Neural progenitor cell (in vitro differentiated cells): ENCODE measurements around the gene POLDIP2. TPM values are rescaled to one million over a fixed set of nuclear protein-coding genes. Genes with fewer than 3 reads are reported as not detected.

Source experiments
- DNase-seq: peaks from one replicate; pipeline ENCODE4 v3.0.0-alpha.2; 2016; ENCODE audit warnings: low spot score
- H2AFZ ChIP-seq: fragments of 200-600 bp; sonication (generic); replicated peaks from 2 replicates; pipeline ENCODE4 v1.6.1; 2016; ENCODE audit warnings: antibody characterized with exemption
- H3F3A ChIP-seq: fragments of 200-600 bp; sonication (generic); 2 replicates; pipeline ENCODE4 v1.6.1; 2016; ENCODE audit warnings: antibody characterized with exemption, low read depth
- H3K27ac ChIP-seq: fragments of 200-600 bp; sonication (generic); 2 replicates; pipeline ENCODE4 v1.5.1; 2016; ENCODE audit warnings: mild to moderate bottlenecking
- H3K27me3 ChIP-seq: fragments of 200-600 bp; sonication (generic); 2 replicates; pipeline ENCODE4 v1.6.1; 2016; ENCODE audit warnings: mild to moderate bottlenecking, moderate library complexity
- H3K36me3 ChIP-seq: fragments of 200-600 bp; sonication (generic); 2 replicates; pipeline ENCODE4 v1.5.1; 2016
- H3K4me1 ChIP-seq: fragments of 200-600 bp; sonication (generic); 2 replicates; pipeline ENCODE4 v1.6.1; 2016; ENCODE audit warnings: mixed run types
- H3K4me2 ChIP-seq: fragments of 200-600 bp; sonication (generic); 2 replicates; pipeline ENCODE4 v1.6.1; 2016
- H3K4me3 ChIP-seq: fragments of 200-600 bp; sonication (generic); 2 replicates; pipeline ENCODE4 v1.5.1; 2016
- H3K79me2 ChIP-seq: fragments of 200-600 bp; sonication (generic); 2 replicates; pipeline ENCODE4 v1.6.1; 2016; ENCODE audit warnings: low read depth
- H3K9ac ChIP-seq: fragments of 200-600 bp; sonication (generic); 2 replicates; pipeline ENCODE4 v1.6.1; 2016
- H3K9me3 ChIP-seq: fragments of 200-600 bp; sonication (generic); 2 replicates; pipeline ENCODE4 v1.5.1; 2016; ENCODE audit warnings: low read depth
- H4K20me1 ChIP-seq: fragments of 200-600 bp; sonication (generic); 2 replicates; pipeline ENCODE4 v1.6.1; 2016; ENCODE audit warnings: low read depth
- H3K27ac Mint-ChIP-seq: 3 replicates; pipeline ENCODE4 v1.8.0; 2021; ENCODE audit warnings: mixed read lengths
- H3K27me3 Mint-ChIP-seq: 2 replicates; pipeline ENCODE4 v1.8.0; 2022; ENCODE audit warnings: low read depth, mild to moderate bottlenecking, inconsistent platforms, moderate library complexity, mixed read lengths; ENCODE audit not compliant: insufficient read depth
- H3K36me3 Mint-ChIP-seq: 3 replicates; pipeline ENCODE4 v1.8.0; 2021; ENCODE audit warnings: mixed read lengths
- H3K4me1 Mint-ChIP-seq: 3 replicates; pipeline ENCODE4 v1.8.0; 2021; ENCODE audit warnings: mixed read lengths
- H3K4me3 Mint-ChIP-seq: 3 replicates; pipeline ENCODE4 v1.8.0; 2021; ENCODE audit warnings: mild to moderate bottlenecking, moderate library complexity, mixed read lengths
- H3K9me3 Mint-ChIP-seq: 3 replicates; pipeline ENCODE4 v1.8.0; 2020; ENCODE audit warnings: mixed read lengths
- CTCF ChIP-seq: fragments of 200-600 bp; sonication (generic); IDR thresholded peaks from 2 replicates; pipeline ENCODE4 v1.5.1; 2017; ENCODE audit warnings: antibody characterized with exemption, mild to moderate bottlenecking
- EZH2 ChIP-seq: fragments of 200-600 bp; sonication (generic); IDR thresholded peaks from 2 replicates; pipeline ENCODE4 v1.6.1; 2017; ENCODE audit warnings: antibody characterized with exemption, mild to moderate bottlenecking, moderate library complexity
- EZH2phosphoT487 ChIP-seq: fragments of 200-600 bp; sonication (generic); IDR thresholded peaks from 2 replicates; pipeline ENCODE4 v1.6.1; 2017; ENCODE audit warnings: antibody characterized with exemption
- total RNA-seq: library from RNA; depleted of rRNA; stranded (reverse); fragments of >200 nt; gene quantifications from 2 replicates; pipeline ENCODE4 v1.2.3, GENCODE V29; 2015; ENCODE audit warnings: low replicate concordance

Gene POLDIP2
- total RNA-seq, 1 donor from 2014 or later: 44.6 TPM

DNA sequence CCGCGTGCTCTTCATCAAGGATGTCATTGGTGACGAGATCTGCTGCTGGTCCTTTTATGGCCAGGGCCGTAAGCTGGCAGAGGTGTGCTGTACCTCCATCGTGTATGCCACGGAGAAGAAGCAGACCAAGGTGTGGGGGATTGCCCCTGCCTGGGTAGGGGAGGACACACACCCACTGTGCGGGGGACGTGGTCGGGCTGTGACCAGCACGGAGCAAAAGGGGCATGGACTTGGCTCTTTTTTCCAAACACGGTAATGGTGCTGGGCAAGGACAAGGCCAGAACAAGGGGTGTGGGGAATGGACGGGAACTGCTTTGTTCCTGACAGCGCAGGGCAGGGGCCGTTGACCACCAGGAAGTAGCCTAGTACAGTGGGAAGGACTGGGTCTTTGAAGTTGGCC, 15.0 kb downstream of the POLDIP2 start:
- H3K36me3 ChIP-seq: no peaks in the 10 kb centered on the region
- H3K79me2 ChIP-seq: peaks cover 17% of the 10 kb centered on the region
- no peak overlapping the region for H3K4me2 ChIP-seq
- H3K4me1 Mint-ChIP-seq: peaks cover 17% of the 10 kb centered on the region
- peaks cover 11% of the 10 kb centered on the region for H3K36me3 Mint-ChIP-seq
- no peaks in the 10 kb centered on the region for H3K9me3 ChIP-seq
- H4K20me1 ChIP-seq: peaks cover 31% of the 10 kb centered on the region
- no peaks in the 10 kb centered on the region for H3K27me3 ChIP-seq
- H3K9ac ChIP-seq: no peak overlapping the region
- no peaks in the 10 kb centered on the region for H3K27me3 Mint-ChIP-seq
- TF ChIP-seq EZH2phosphoT487 (no peak), CTCF (no peak), EZH2 (no peak)
- DNase-seq: no peak
- H3K9me3 Mint-ChIP-seq: no peaks in the 10 kb centered on the region
- no peak overlapping the region for H3K27ac ChIP-seq
- H2AFZ ChIP-seq: no peak overlapping the region
- H3K4me1 ChIP-seq: peaks cover 4% of the 10 kb centered on the region
- H3K27ac Mint-ChIP-seq: no peak overlapping the region
- H3K4me3 Mint-ChIP-seq: no peak overlapping the region
- H3F3A ChIP-seq: peaks cover 17% of the 10 kb centered on the region
- no peak overlapping the region for H3K4me3 ChIP-seq

- Histone ChIP-seq H3K4me2 (no peak overlapping the region), H3K9me3 (no peaks in the 10 kb centered on the region), H2AFZ (no peak overlapping the region), H3K4me3 (no peak overlapping the region), H3K27ac (no peak overlapping the region), H3K79me2 (peaks cover 25% of the 10 kb centered on the region), H3K36me3 (no peaks in the 10 kb centered on the region), H3K9ac (no peak overlapping the region), H3K4me1 (peaks cover 9% of the 10 kb centered on the region), H3K27me3 (no peaks in the 10 kb centered on the region), H3F3A (peaks cover 17% of the 10 kb centered on the region), H4K20me1 (peaks cover 32% of the 10 kb centered on the region)
- TF ChIP-seq CTCF (no peak), EZH2 (no peak), EZH2phosphoT487 (no peak)
- H3K27ac Mint-ChIP-seq: no peak overlapping the region
- no peak for DNase-seq
- H3K27me3 Mint-ChIP-seq: no peaks in the 10 kb centered on the region
- peaks cover 22% of the 10 kb centered on the region for H3K4me1 Mint-ChIP-seq
- H3K4me3 Mint-ChIP-seq: no peak overlapping the region
- no peaks in the 10 kb centered on the region for H3K9me3 Mint-ChIP-seq
- H3K36me3 Mint-ChIP-seq: peaks cover 11% of the 10 kb centered on the region
Measured at GRCh38 chr17:28341516-28341915, 15.8 kb downstream of the POLDIP2 start.

DNA sequence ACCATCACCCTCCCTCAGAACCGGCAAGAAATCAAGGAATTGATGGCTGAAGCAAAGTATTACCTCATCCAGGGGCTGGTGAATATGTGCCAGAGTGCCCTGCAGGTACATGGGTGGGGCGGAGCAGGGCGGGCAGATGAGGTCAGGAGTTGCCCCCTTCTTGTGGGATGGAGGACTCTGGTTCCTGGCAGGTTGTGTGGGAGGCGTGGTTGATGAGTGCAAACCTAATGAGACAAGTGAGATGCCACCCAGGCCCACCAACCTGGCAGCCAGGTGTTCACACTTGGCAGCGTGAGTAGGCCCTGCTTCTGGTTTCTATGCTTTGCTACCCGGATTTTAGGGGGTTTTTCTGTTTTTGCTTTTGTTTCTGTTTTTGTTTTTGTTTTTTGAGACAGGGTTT, 17.0 kb downstream of the POLDIP2 start:
- no peak overlapping the region for H3K4me2 ChIP-seq
- no peak overlapping the region for H3K4me3 Mint-ChIP-seq

More for the DNA sequence above, 17.0 kb downstream of the POLDIP2 start:
- H3K36me3 Mint-ChIP-seq: peaks cover 11% of the 10 kb centered on the region
- Histone ChIP-seq H3K36me3 (no peaks in the 10 kb centered on the region), H3K27me3 (no peaks in the 10 kb centered on the region), H3K4me3 (no peak overlapping the region), H2AFZ (no peak overlapping the region), H3K9me3 (no peaks in the 10 kb centered on the region), H3K79me2 (peaks cover 27% of the 10 kb centered on the region), H4K20me1 (peaks cover 24% of the 10 kb centered on the region), H3K27ac (no peak overlapping the region), H3F3A (peaks cover 17% of the 10 kb centered on the region), H3K9ac (no peak overlapping the region), H3K4me1 (peaks cover 6% of the 10 kb centered on the region)
- TF ChIP-seq EZH2 (no peak), CTCF (no peak), EZH2phosphoT487 (no peak)
- no peaks in the 10 kb centered on the region for H3K27me3 Mint-ChIP-seq
- no peak overlapping the region for H3K27ac Mint-ChIP-seq
- peaks cover 18% of the 10 kb centered on the region for H3K4me1 Mint-ChIP-seq
- H3K9me3 Mint-ChIP-seq: no peaks in the 10 kb centered on the region
- DNase-seq: no peak
